GM21717 (cell line): ENCODE measurements around the gene CDK14.
"Not testable (repeated sequence)": the region's sequence is repeated elsewhere in the genome, so short reads cannot be mapped to it uniquely, and the experiment has no call there.

Source experiments
- ATAC-seq: cut with Tn5 transposase; IDR thresholded peaks from one replicate; pipeline ENCODE4 v1.9.1; 2021; ENCODE audit warnings: mild to moderate bottlenecking, moderate library complexity; ENCODE audit not compliant: unreplicated experiment

CDK14 gene

GRCh38 chr7:90749262-90749661 is 153.1 kb downstream of the CDK14 start:
- ATAC-seq, result no peak

GRCh38 chr7:90749774-90750173 is 153.7 kb downstream of the CDK14 start:
- ATAC-seq, result no peak

GRCh38 chr7:90751595-90751994 is 155.5 kb downstream of the CDK14 start:
- ATAC-seq, result no peak

GRCh38 chr7:90752051-90752450 is 155.9 kb downstream of the CDK14 start:
- ATAC-seq, result no peak

- ATAC-seq, result no peak
Observed at GRCh38 chr7:90755041-90755440, 158.9 kb downstream of the CDK14 start.

GRCh38 chr7:90756366-90756765 is 160.2 kb downstream of the CDK14 start:
- no peak for ATAC-seq

GRCh38 chr7:90757565-90757950 is 161.4 kb downstream of the CDK14 start:
- ATAC-seq, result not testable (repeated sequence)

GRCh38 chr7:90758933-90759562 is 162.9 kb downstream of the CDK14 start:
- ATAC-seq, result no peak

- no peak for ATAC-seq
Observed at GRCh38 chr7:90759710-90760109, 163.6 kb downstream of the CDK14 start.

- no peak for ATAC-seq
Observed at GRCh38 chr7:90760892-90761291, 164.8 kb downstream of the CDK14 start.

- no peak for ATAC-seq
Observed at GRCh38 chr7:90761584-90761983, 165.5 kb downstream of the CDK14 start.

GRCh38 chr7:90763108-90763507 is 167.0 kb downstream of the CDK14 start:
- no peak for ATAC-seq

- ATAC-seq, result no peak
Observed at GRCh38 chr7:90764848-90765570, 168.9 kb downstream of the CDK14 start.

GRCh38 chr7:90766814-90767564 is 170.9 kb downstream of the CDK14 start:
- ATAC-seq, result no peak

- no peak for ATAC-seq
Observed at GRCh38 chr7:90768301-90768700, 172.2 kb downstream of the CDK14 start.

- no peak for ATAC-seq
Observed at GRCh38 chr7:90769036-90769435, 172.9 kb downstream of the CDK14 start.

GRCh38 chr7:90769566-90769965 is 173.4 kb downstream of the CDK14 start:
- not testable (repeated sequence) for ATAC-seq

- no peak for ATAC-seq
Observed at GRCh38 chr7:90771281-90771680, 175.2 kb downstream of the CDK14 start.

GRCh38 chr7:90772410-90772809 is 176.3 kb downstream of the CDK14 start:
- ATAC-seq, result no peak

GRCh38 chr7:90773269-90773668 is 177.1 kb downstream of the CDK14 start:
- no peak for ATAC-seq

- no peak for ATAC-seq
Observed at GRCh38 chr7:90774706-90775105, 178.6 kb downstream of the CDK14 start.

GRCh38 chr7:90775383-90775965 is 179.4 kb downstream of the CDK14 start:
- ATAC-seq, result no peak
